ENCODE data around the gene HMCN1. TPM values are rescaled to one million over a fixed set of nuclear protein-coding genes. Genes with fewer than 3 reads are reported as not detected.

Gene HMCN1
- total and polyA plus RNA-seq, 4 donors: 3.2 to 149 (median 15.4) TPM

DNA sequence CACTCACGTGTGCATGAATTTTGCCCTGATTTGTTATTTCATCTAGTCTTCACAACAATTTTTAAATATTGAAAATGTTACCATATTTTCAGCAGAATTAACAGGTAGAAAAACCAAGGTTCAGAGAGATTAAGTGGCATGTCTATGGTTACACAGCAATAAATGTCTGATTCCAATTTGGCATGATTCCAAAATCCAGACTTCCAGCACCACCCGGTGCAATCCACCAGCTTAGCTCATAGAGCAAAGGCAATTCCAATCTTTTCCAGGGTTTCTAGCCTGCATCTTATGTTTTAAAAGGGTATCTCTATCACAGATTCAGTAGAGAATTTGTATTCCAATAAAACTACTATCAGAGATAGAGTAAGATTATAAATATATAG is 479.0 kb downstream of the HMCN1 start:
- WGBS, 2 donors: 63 to 75% methylated on average over 2 of the region's 2 CpGs
- ATAC-seq (ENCODE audit: insufficient read depth, low FRiP score) (no peak), DNase-seq (no peak)
- Histone ChIP-seq H3K27me3 (ENCODE audit: control insufficient read depth in 3 of 3, insufficient read depth in 3 of 3, low read length in 2 of 3) (no peaks in the 10 kb centered on the region), H3K9ac (ENCODE audit: insufficient read depth in 1 of 2, low read length in 2 of 2) (no peak overlapping the region), H3K4me3 (no peak overlapping the region), H3K27ac (ENCODE audit: low read depth in 1 of 2, low read length in 1 of 2) (no peak overlapping the region), H3K4me1 (ENCODE audit: control insufficient read depth in 5 of 5, insufficient read depth in 5 of 5, low read length in 5 of 5) (peaks cover 0 to 9% (median 2%) of the 10 kb centered on the region in 5 donors), H3K36me3 (ENCODE audit: control insufficient read depth in 4 of 4, insufficient read depth in 4 of 4, low read length in 4 of 4) (no peaks in the 10 kb centered on the region), H3K9me3 (ENCODE audit: control insufficient read depth in 4 of 4, insufficient read depth in 3 of 4, low read length in 3 of 4) (no peaks in the 10 kb centered on the region)
- TF ChIP-seq, protein P1, sequence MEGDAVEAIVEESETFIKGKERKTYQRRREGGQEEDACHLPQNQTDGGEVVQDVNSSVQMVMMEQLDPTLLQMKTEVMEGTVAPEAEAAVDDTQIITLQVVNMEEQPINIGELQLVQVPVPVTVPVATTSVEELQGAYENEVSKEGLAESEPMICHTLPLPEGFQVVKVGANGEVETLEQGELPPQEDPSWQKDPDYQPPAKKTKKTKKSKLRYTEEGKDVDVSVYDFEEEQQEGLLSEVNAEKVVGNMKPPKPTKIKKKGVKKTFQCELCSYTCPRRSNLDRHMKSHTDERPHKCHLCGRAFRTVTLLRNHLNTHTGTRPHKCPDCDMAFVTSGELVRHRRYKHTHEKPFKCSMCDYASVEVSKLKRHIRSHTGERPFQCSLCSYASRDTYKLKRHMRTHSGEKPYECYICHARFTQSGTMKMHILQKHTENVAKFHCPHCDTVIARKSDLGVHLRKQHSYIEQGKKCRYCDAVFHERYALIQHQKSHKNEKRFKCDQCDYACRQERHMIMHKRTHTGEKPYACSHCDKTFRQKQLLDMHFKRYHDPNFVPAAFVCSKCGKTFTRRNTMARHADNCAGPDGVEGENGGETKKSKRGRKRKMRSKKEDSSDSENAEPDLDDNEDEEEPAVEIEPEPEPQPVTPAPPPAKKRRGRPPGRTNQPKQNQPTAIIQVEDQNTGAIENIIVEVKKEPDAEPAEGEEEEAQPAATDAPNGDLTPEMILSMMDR (IDR thresholded peaks at IDR 0.05; ENCODE audit: control extremely low read depth, extremely low read depth): no peak

DNA sequence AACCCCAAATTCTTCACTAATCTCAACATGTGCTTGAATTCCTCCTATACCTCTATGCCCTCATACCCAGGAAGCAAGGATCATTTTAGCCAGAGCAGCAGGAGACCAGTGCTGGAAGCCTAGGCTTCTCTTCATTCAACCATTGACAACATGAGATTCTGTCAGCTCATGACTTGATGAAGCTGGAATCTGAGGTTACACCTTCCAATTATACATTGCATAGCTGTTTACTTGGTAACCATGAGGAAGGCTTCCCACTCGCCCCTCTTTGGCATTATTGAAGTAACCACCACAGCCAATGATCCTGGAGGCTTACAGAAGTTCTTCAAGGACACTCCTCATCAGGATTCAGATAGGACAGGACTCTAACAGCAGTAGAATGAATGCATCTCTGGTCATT is 480.6 kb downstream of the HMCN1 start:
- ATAC-seq (ENCODE audit: insufficient read depth, low FRiP score): no peak
- H3K4me1 ChIP-seq (ENCODE audit: control insufficient read depth in 5 of 5, insufficient read depth in 5 of 5, low read length in 5 of 5): no peaks in the 10 kb centered on the region
- WGBS, 2 donors: 87 to 96% methylated on average over 1 of the region's 1 CpG

DNA sequence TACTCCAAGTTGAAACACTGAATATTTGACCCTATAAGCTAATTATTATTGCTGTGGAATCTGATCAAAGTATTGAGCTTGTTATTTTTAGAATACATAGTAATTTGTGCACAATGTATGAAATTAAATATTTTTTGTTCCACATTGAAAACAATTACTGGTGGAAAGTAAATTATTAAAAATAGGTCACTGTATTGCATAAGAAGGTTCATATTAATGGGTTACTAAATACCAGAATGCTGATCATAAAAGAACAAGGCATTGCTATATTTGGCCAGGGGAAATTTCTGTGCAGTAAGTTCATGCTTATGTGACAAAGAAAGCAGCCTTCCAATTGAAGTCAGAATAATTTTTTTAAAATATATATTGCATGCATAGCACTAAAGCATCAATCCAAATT is 481.4 kb downstream of the HMCN1 start:
- ATAC-seq (ENCODE audit: insufficient read depth, low FRiP score): no peak
- Histone ChIP-seq H3K27me3 (ENCODE audit: control insufficient read depth in 3 of 3, insufficient read depth in 3 of 3, low read length in 2 of 3) (no peaks in the 10 kb centered on the region), H3K27ac (ENCODE audit: low read depth in 1 of 2, low read length in 1 of 2) (no peak overlapping the region), H3K4me1 (ENCODE audit: control insufficient read depth in 5 of 5, insufficient read depth in 5 of 5, low read length in 5 of 5) (no peaks in the 10 kb centered on the region), H3K9me3 (ENCODE audit: control insufficient read depth in 4 of 4, insufficient read depth in 3 of 4, low read length in 3 of 4) (no peaks in the 10 kb centered on the region), H3K4me3 (no peak overlapping the region), H3K9ac (ENCODE audit: insufficient read depth in 1 of 2, low read length in 2 of 2) (no peak overlapping the region), H3K36me3 (ENCODE audit: control insufficient read depth in 4 of 4, insufficient read depth in 4 of 4, low read length in 4 of 4) (no peaks in the 10 kb centered on the region)
- DNase-seq: no peak
- TF ChIP-seq, protein P1 (IDR thresholded peaks at IDR 0.05; ENCODE audit: control extremely low read depth, extremely low read depth): no peak

More for the DNA sequence above, 480.6 kb downstream of the HMCN1 start:
- no peak overlapping the region for H3K27ac ChIP-seq (ENCODE audit: low read depth in 1 of 2, low read length in 1 of 2)
- no peak for DNase-seq
- no peak overlapping the region for H3K4me3 ChIP-seq
- H3K9me3 ChIP-seq (ENCODE audit: control insufficient read depth in 4 of 4, insufficient read depth in 3 of 4, low read length in 3 of 4): no peaks in the 10 kb centered on the region
- H3K9ac ChIP-seq (ENCODE audit: insufficient read depth in 1 of 2, low read length in 2 of 2): no peak overlapping the region
- H3K27me3 ChIP-seq (ENCODE audit: control insufficient read depth in 3 of 3, insufficient read depth in 3 of 3, low read length in 2 of 3): no peaks in the 10 kb centered on the region
- no peaks in the 10 kb centered on the region for H3K36me3 ChIP-seq (ENCODE audit: control insufficient read depth in 4 of 4, insufficient read depth in 4 of 4, low read length in 4 of 4)
- TF ChIP-seq, protein P1 (IDR thresholded peaks at IDR 0.05; ENCODE audit: control extremely low read depth, extremely low read depth): no peak

DNA sequence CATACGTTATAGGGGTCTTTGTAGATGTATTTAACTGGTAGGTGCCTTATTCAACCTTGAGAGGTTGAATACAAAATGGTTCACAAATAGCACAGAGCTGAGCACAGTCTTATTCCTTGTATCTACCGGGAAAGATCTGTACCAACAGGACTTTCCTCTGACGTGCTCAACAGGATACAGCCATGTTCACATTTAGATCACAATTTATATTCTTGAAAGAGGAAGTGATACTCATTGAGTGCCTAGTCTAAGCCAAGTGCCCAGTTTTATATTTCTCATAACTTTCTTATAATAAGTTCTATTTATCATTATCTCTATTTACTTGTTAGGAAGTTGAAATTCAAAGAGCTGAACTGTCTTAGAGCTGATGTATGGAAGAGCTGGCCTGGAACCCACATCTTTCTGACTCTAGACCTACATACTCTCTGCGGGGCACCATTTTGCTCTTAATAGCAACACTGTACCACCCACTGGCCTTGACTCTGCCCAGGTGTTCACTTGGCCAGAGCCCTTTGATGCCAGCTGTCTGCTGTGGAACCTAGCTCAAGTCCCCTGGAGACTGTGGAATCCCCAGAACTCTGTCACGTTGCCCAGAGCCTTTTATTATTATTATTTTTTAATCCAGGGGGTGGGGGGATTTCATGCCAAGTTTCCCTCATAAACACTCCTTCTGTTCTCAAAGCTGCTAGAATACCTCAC is 484.6 kb downstream of the HMCN1 start:
- Histone ChIP-seq H3K4me3 (no peak overlapping the region), H3K36me3 (ENCODE audit: control insufficient read depth in 4 of 4, insufficient read depth in 4 of 4, low read length in 4 of 4) (no peaks in the 10 kb centered on the region), H3K4me1 (ENCODE audit: control insufficient read depth in 5 of 5, insufficient read depth in 5 of 5, low read length in 5 of 5) (peaks cover 0 to 1% (median 0%) of the 10 kb centered on the region in 5 donors), H3K9ac (ENCODE audit: insufficient read depth in 1 of 2, low read length in 2 of 2) (no peak overlapping the region), H3K9me3 (ENCODE audit: control insufficient read depth in 4 of 4, insufficient read depth in 3 of 4, low read length in 3 of 4) (peaks cover 0 to 2% (median 0%) of the 10 kb centered on the region in 4 donors), H3K27me3 (ENCODE audit: control insufficient read depth in 3 of 3, insufficient read depth in 3 of 3, low read length in 2 of 3) (no peaks in the 10 kb centered on the region), H3K27ac (ENCODE audit: low read depth in 1 of 2, low read length in 1 of 2) (no peak overlapping the region)
- ATAC-seq (ENCODE audit: insufficient read depth, low FRiP score): no peak
- TF ChIP-seq, protein P1 (IDR thresholded peaks at IDR 0.05; ENCODE audit: control extremely low read depth, extremely low read depth): no peak
- DNase-seq: no peak
- 61 to 62% methylated on average over 5 of the region's 5 CpGs for WGBS, 2 donors

Measured in lung (tissue), 12 donors.